HepG2 (cell line): ENCODE data around the gene ZCCHC3. TPM values are rescaled to one million over a fixed set of nuclear protein-coding genes. Genes with fewer than 3 reads are reported as not detected.
A peak's percentile ranks its signal among the peaks of the same experiment; 100 is the strongest.

Source experiments
- CENPT ChIP-seq: sonication (generic); formaldehyde crosslinking; IDR thresholded peaks from 2 replicates; pipeline ENCODE4 v1.8.0; 2022; ENCODE audit warnings: low read depth, mild to moderate bottlenecking, moderate library complexity, missing genetic modification reagents
- E2F1 ChIP-seq: sonication (generic); formaldehyde crosslinking; IDR thresholded peaks from 2 replicates; pipeline ENCODE4 v1.5.0; 2020; ENCODE audit warnings: missing genetic modification reagents
- GTF3A ChIP-seq: sonication (generic); formaldehyde crosslinking; conservative IDR thresholded peaks from 2 replicates; pipeline ENCODE4 v1.4.0; 2020; ENCODE audit warnings: mild to moderate bottlenecking, missing genetic modification reagents
- HOXD1 ChIP-seq: sonication (generic); formaldehyde crosslinking; IDR thresholded peaks from 2 replicates; pipeline ENCODE4 v1.5.0; 2020; ENCODE audit warnings: missing genetic modification reagents
- KLF12 ChIP-seq: sonication (generic); formaldehyde crosslinking; IDR thresholded peaks from 2 replicates; pipeline ENCODE4 v1.4.0; 2020; ENCODE audit warnings: missing genetic modification reagents, borderline replicate concordance
- MEIS2 ChIP-seq: sonication (generic); formaldehyde crosslinking; IDR thresholded peaks from 2 replicates; pipeline ENCODE4 v1.9.0; 2021; ENCODE audit warnings: mild to moderate bottlenecking, missing genetic modification reagents
- NFIB ChIP-seq: sonication (generic); formaldehyde crosslinking; IDR thresholded peaks from 2 replicates; pipeline ENCODE4 v1.9.0; 2021; ENCODE audit warnings: missing genetic modification reagents, mild to moderate bottlenecking, borderline replicate concordance
- POLR2A ChIP-seq, 2 experiments: IDR thresholded peaks; 2 replicates each; pipeline ENCODE4 v1.6.1; 2011; ENCODE audit warnings: low read depth in 2 of 2, low read length in 2 of 2, mild to moderate bottlenecking in 1 of 2, moderate library complexity in 1 of 2; ENCODE audit not compliant: insufficient read depth in 1 of 2
- SCMH1 ChIP-seq: sonication (generic); formaldehyde crosslinking; IDR thresholded peaks from 2 replicates; pipeline ENCODE4 v1.9.0; 2021; ENCODE audit warnings: missing genetic modification reagents, mild to moderate bottlenecking, borderline replicate concordance
- SIN3A ChIP-seq: IDR thresholded peaks from 2 replicates; pipeline ENCODE4 v1.6.1; 2011; ENCODE audit warnings: low read depth, mild to moderate bottlenecking, control low read depth, low read length, borderline replicate concordance
- SKI ChIP-seq: fragments of 450-650 bp; IDR thresholded peaks from one replicate; pipeline ENCODE4 v1.6.1; 2018; ENCODE audit warnings: mild to moderate bottlenecking; ENCODE audit not compliant: partially characterized antibody
- SP1 ChIP-seq, 2 experiments: fragments of 450-650 bp in 1 of 2; sonication (generic) in 1 of 2; formaldehyde crosslinking in 1 of 2; IDR thresholded peaks; 2 replicates each; pipeline versions ENCODE4 v1.4.0 to v1.6.1; 2016 to 2020; ENCODE audit warnings: missing genetic modification reagents in 1 of 2
- SPEN ChIP-seq: sonication (generic); formaldehyde crosslinking; IDR thresholded peaks from 2 replicates; pipeline ENCODE4 v1.5.1; 2020; ENCODE audit warnings: low read depth, mild to moderate bottlenecking, missing genetic modification reagents
- SRY ChIP-seq: sonication (generic); formaldehyde crosslinking; IDR thresholded peaks from 2 replicates; pipeline ENCODE4 v1.8.0; 2022; ENCODE audit warnings: mild to moderate bottlenecking, missing genetic modification reagents
- TRIM24 ChIP-seq: sonication (generic); formaldehyde crosslinking; IDR thresholded peaks from 2 replicates; pipeline ENCODE4 v1.8.0; 2022; ENCODE audit warnings: mild to moderate bottlenecking, missing genetic modification reagents
- ZBTB42 ChIP-seq: sonication (generic); formaldehyde crosslinking; IDR thresholded peaks from 2 replicates; pipeline ENCODE4 v1.5.0; 2020; ENCODE audit warnings: mild to moderate bottlenecking, missing genetic modification reagents
- ZBTB7B ChIP-seq: sonication (generic); formaldehyde crosslinking; IDR thresholded peaks from 2 replicates; pipeline ENCODE4 v1.4.0; 2020; ENCODE audit warnings: missing genetic modification reagents
- ZFP1 ChIP-seq: IDR thresholded peaks from 2 replicates; pipeline ENCODE4 v1.6.1; 2016
- ZNF124 ChIP-seq: sonication (generic); formaldehyde crosslinking; IDR thresholded peaks from 2 replicates; pipeline ENCODE4 v1.4.0; 2020; ENCODE audit warnings: missing genetic modification reagents
- ZNF30 ChIP-seq: sonication (generic); formaldehyde crosslinking; IDR thresholded peaks from 2 replicates; pipeline ENCODE4 v1.5.0; 2020; ENCODE audit warnings: mild to moderate bottlenecking, missing genetic modification reagents
- ZNF337 ChIP-seq: sonication (generic); formaldehyde crosslinking; IDR thresholded peaks from 2 replicates; pipeline ENCODE4 v1.5.1; 2020; ENCODE audit warnings: missing genetic modification reagents, low read depth, mild to moderate bottlenecking, borderline replicate concordance
- ZNF34 ChIP-seq: sonication (generic); formaldehyde crosslinking; IDR thresholded peaks from 2 replicates; pipeline ENCODE4 v1.4.0; 2020; ENCODE audit warnings: mild to moderate bottlenecking, missing genetic modification reagents, borderline replicate concordance
- ZNF563 ChIP-seq: sonication (generic); formaldehyde crosslinking; IDR thresholded peaks from 2 replicates; pipeline ENCODE4 v1.8.0; 2022; ENCODE audit warnings: mild to moderate bottlenecking, moderate library complexity, missing genetic modification reagents
- ZNF569 ChIP-seq: sonication (generic); formaldehyde crosslinking; IDR thresholded peaks from 2 replicates; pipeline ENCODE4 v1.5.0; 2020; ENCODE audit warnings: mild to moderate bottlenecking, missing genetic modification reagents, moderate library complexity, borderline replicate concordance
- ZSCAN31 ChIP-seq: sonication (generic); formaldehyde crosslinking; IDR thresholded peaks from 2 replicates; pipeline ENCODE4 v1.5.0; 2020; ENCODE audit warnings: low read depth, mild to moderate bottlenecking, missing genetic modification reagents
- polyA plus RNA-seq, 8 experiments: library from polyadenylated mRNA; depleted of rRNA in 3 of 8; stranded (reverse) in 7 of 8; unstranded in 1 of 8; fragments of >200 nt; fragmentation: Illumina TruSeq in 4 of 8; extraction: Trizol in 4 of 8; gene quantifications; 2 replicates each; pipeline versions ENCODE4 v1.2.1 to v1.2.3, GENCODE V29; 2011 to 2016; ENCODE audit warnings: low read depth in 4 of 8, missing spikeins in 1 of 8, mixed read lengths in 1 of 8; ENCODE audit not compliant: insufficient read depth in 1 of 8
- total RNA-seq, 5 experiments: library from RNA; depleted of rRNA; stranded (reverse); fragments of >200 nt; fragmentation: Illumina TruSeq; extraction: Trizol; gene quantifications; 2 replicates each; pipeline ENCODE4 v1.2.3, GENCODE V29; 2016; ENCODE audit warnings: low read depth in 1 of 5
- TF ChIP-seq, protein P1 (sequence below): sonication (generic); formaldehyde crosslinking; IDR thresholded peaks from 2 replicates; pipeline ENCODE4 v1.5.1; 2020; ENCODE audit warnings: mild to moderate bottlenecking, moderate library complexity, missing genetic modification reagents
- TF ChIP-seq, protein P2 (sequence below): sonication (generic); formaldehyde crosslinking; IDR thresholded peaks from 2 replicates; pipeline ENCODE4; 2020; ENCODE audit warnings: missing genetic modification reagents, mild to moderate bottlenecking, borderline replicate concordance

Gene ZCCHC3
- total and polyA plus RNA-seq, 2 of the 13 experiments (the other 11 are each of a cell fraction or from before 2014, with no cell fraction given): 46.6 to 63.0 TPM

- TF ChIP-seq SPEN (CRISPR knock-in tag): no peak
- TF ChIP-seq, protein P1, sequence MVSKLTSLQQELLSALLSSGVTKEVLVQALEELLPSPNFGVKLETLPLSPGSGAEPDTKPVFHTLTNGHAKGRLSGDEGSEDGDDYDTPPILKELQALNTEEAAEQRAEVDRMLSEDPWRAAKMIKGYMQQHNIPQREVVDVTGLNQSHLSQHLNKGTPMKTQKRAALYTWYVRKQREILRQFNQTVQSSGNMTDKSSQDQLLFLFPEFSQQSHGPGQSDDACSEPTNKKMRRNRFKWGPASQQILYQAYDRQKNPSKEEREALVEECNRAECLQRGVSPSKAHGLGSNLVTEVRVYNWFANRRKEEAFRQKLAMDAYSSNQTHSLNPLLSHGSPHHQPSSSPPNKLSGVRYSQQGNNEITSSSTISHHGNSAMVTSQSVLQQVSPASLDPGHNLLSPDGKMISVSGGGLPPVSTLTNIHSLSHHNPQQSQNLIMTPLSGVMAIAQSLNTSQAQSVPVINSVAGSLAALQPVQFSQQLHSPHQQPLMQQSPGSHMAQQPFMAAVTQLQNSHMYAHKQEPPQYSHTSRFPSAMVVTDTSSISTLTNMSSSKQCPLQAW (CRISPR knock-in tag): no peak
- 0 out of 2 replicates have a peak, but pooled peaks have one; percentile 4 for TF ChIP-seq ZSCAN31
- TF ChIP-seq CENPT (CRISPR knock-in tag): no peak
- no peak for TF ChIP-seq MEIS2
- no peak for TF ChIP-seq E2F1 (CRISPR knock-in tag)
- TF ChIP-seq SIN3A: 0 out of 2 replicates have a peak, but pooled peaks have one; percentile 38
- no peak for TF ChIP-seq ZBTB7B (CRISPR knock-in tag)
- TF ChIP-seq, protein P2, sequence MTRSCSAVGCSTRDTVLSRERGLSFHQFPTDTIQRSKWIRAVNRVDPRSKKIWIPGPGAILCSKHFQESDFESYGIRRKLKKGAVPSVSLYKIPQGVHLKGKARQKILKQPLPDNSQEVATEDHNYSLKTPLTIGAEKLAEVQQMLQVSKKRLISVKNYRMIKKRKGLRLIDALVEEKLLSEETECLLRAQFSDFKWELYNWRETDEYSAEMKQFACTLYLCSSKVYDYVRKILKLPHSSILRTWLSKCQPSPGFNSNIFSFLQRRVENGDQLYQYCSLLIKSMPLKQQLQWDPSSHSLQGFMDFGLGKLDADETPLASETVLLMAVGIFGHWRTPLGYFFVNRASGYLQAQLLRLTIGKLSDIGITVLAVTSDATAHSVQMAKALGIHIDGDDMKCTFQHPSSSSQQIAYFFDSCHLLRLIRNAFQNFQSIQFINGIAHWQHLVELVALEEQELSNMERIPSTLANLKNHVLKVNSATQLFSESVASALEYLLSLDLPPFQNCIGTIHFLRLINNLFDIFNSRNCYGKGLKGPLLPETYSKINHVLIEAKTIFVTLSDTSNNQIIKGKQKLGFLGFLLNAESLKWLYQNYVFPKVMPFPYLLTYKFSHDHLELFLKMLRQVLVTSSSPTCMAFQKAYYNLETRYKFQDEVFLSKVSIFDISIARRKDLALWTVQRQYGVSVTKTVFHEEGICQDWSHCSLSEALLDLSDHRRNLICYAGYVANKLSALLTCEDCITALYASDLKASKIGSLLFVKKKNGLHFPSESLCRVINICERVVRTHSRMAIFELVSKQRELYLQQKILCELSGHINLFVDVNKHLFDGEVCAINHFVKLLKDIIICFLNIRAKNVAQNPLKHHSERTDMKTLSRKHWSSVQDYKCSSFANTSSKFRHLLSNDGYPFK (CRISPR knock-in tag): 0 out of 2 replicates have a peak, but pooled peaks have one; percentile 21
- peak in 1 of 2 experiments; percentile 51; a peak in 2 of 4 replicates for TF ChIP-seq POLR2A (IDR thresholded peaks at IDR 0.05; ENCODE audit: insufficient read depth in 1 of 2, low read depth in 2 of 2, low read length in 2 of 2)
- TF ChIP-seq ZFP1 (CRISPR knock-in tag): no peak
- no peak for TF ChIP-seq TRIM24
- TF ChIP-seq GTF3A: no peak
- TF ChIP-seq HOXD1 (CRISPR knock-in tag): 0 out of 2 replicates have a peak, but pooled peaks have one; percentile 47
- TF ChIP-seq KLF12 (CRISPR knock-in tag): peak; percentile 31; the same call in 1 of the 2 replicates
- no peak for TF ChIP-seq ZBTB42 (CRISPR knock-in tag)
- no peak for TF ChIP-seq NFIB (CRISPR knock-in tag)
- no peak for TF ChIP-seq ZNF337
- no peak for TF ChIP-seq ZNF563 (CRISPR knock-in tag)
- no peak for TF ChIP-seq ZNF30 (CRISPR knock-in tag)
- TF ChIP-seq ZNF569 (CRISPR knock-in tag): no peak
- TF ChIP-seq SCMH1 (CRISPR knock-in tag): no peak
- TF ChIP-seq SP1 (IDR thresholded peaks at IDR 0.05): no peak
- TF ChIP-seq SP1 (CRISPR knock-in tag; IDR thresholded peaks at IDR 0.05): 0 out of 2 replicates have a peak, but pooled peaks have one; percentile 4
- TF ChIP-seq SRY (CRISPR knock-in tag): no peak
- no peak for TF ChIP-seq ZNF34
- TF ChIP-seq ZNF124 (CRISPR knock-in tag): 0 out of 2 replicates have a peak, but pooled peaks have one; percentile 26
- TF ChIP-seq SKI: no peak
These were observed 32.5 kb downstream of the ZCCHC3 start (continued) for GRCh38 chr20:329851-330232.
